Heart left ventricle (tissue), 16 donors: ENCODE results near the gene CCDC92. TPM values are rescaled to one million over a fixed set of nuclear protein-coding genes. Genes with fewer than 3 reads are reported as not detected.

Source experiments
- ATAC-seq, 4 donors: fragments of 200-7000 bp; cut with Tn5 transposase; one replicate each; pipeline ENCODE4 v1.9.1; 2020 to 2022; ENCODE audit warnings: moderate library complexity in 4 of 4, mild to moderate bottlenecking in 3 of 4, moderate number of reproducible peaks in 1 of 4
- DNase-seq, 5 donors: peaks; one replicate each; pipeline ENCODE4 v3.0.0-alpha.2; 2020
- H3K27ac ChIP-seq, 12 donors: fragments of 200-600 bp; sonication (generic) in 4 of 12; one replicate each; pipeline versions ENCODE4 v1.5.0 to v1.8.0; 2016 to 2022; ENCODE audit warnings: mild to moderate bottlenecking in 2 of 12
- H3K27me3 ChIP-seq, 9 donors: fragments of 200-600 bp; sonication (generic) in 2 of 9; one replicate each; pipeline versions ENCODE4 v1.5.1 to v1.8.0; 2016 to 2022; ENCODE audit warnings: mild to moderate bottlenecking in 3 of 9
- H3K36me3 ChIP-seq, 9 donors: fragments of 200-600 bp; sonication (generic) in 2 of 9; one replicate each; pipeline versions ENCODE4 v1.5.0 to v1.8.0; 2018 to 2022; ENCODE audit warnings: mild to moderate bottlenecking in 2 of 9
- H3K4me1 ChIP-seq, 12 donors: fragments of 200-600 bp; sonication (generic) in 4 of 12; one replicate each; pipeline versions ENCODE4 v1.5.0 to v1.8.0; 2016 to 2022; ENCODE audit warnings: mild to moderate bottlenecking in 3 of 12
- H3K4me3 ChIP-seq, 12 donors: fragments of 200-600 bp; sonication (generic) in 4 of 12; one replicate each; pipeline versions ENCODE4 v1.5.0 to v1.8.0; 2017 to 2022; ENCODE audit warnings: mild to moderate bottlenecking in 9 of 12, moderate library complexity in 4 of 12
- H3K9me3 ChIP-seq, 12 donors: fragments of 200-600 bp; sonication (generic) in 4 of 12; one replicate each; pipeline versions ENCODE4 v1.5.0 to v1.8.0; 2016 to 2022; ENCODE audit warnings: mild to moderate bottlenecking in 1 of 12
- POLR2A ChIP-seq, 2 donors: fragments of 450-650 bp; IDR thresholded peaks; one replicate each; pipeline ENCODE4 v1.6.1; 2017; ENCODE audit warnings: antibody characterized with exemption in 2 of 2, mild to moderate bottlenecking in 2 of 2, moderate library complexity in 2 of 2
- WGBS, 4 donors: extraction: QIAGEN DNeasy Blood & Tissue Kit in 2 of 4; methylation state at CpG; one replicate each; pipeline versions ENCODE4 v1.1.5 to v1.1.7; 2013 to 2018; 5-methylcytosine and 5-hydroxymethylcytosine counted together
- intact Hi-C, 10 donors: fragments of 100-400 bp; cut with DNase I; formaldehyde crosslinking; loops; one replicate each; pipeline versions ENCODE4 v1.11.1 to v1.14.2; 2022
- polyA plus RNA-seq, 2 donors: library from polyadenylated mRNA; stranded (reverse); fragments of 200-250 nt; gene quantifications; one replicate each; pipeline ENCODE4 v1.2.3, GENCODE V29; 2013
- total RNA-seq, 9 donors: library from RNA; depleted of rRNA in 2 of 9; stranded (reverse); fragments of >200 nt in 2 of 9; fragmentation: NEBNext Ultra II Directional in 3 of 9; extraction: Animal tissue kit (Norgen Biotek cat#: 25700) in 3 of 9; gene quantifications; one replicate each; pipeline versions ENCODE4 v1.1.0 to v1.2.4, GENCODE V29; 2016 to 2023
- TF ChIP-seq, protein P1 (sequence below), 12 donors: fragments of 200-600 bp; sonication (generic) in 4 of 12; IDR thresholded peaks; one replicate each; pipeline versions ENCODE4 v1.5.0 to v1.8.0; 2018 to 2022; ENCODE audit warnings: antibody characterized with exemption in 12 of 12, mild to moderate bottlenecking in 5 of 12
- donor health status: ischemic (EF 13 %, LVEDD 7.1; RV severe dilation, severe dysfunction).
- donor health status: healthy with polysubstance abuse.
- donor health status: DM: no; HTN: yes; CAD: no.
- donor health status: DM: no; HTN: no; CAD: no.
- donor health status: ischemic (EF 25% LVEDD 6.9; RV normal size, moderate dysfunction).
- donor health status: ischemic (EF 25% LVEDD 5.7; RV mildly dilated, moderate dysfunction).
- donor health status: healthy.
- donor health status: DM: yes; HTN: yes; CAD: no.
- donor health status: ischemic (EF 35%, LVEDD 5.7; RV mildly dilated, moderate dysfunction).
- donor health status: nonischemic (EF 11% LVEDD 7.7; RV severe dilation, severe dysfunction).
- donor health status: DM: yes; HTN: yes; CAD: no.
- donor health status: PGD.
- donor health status: ischemic (EF 29% LVEDD 5.4; RV normal size, mild dysfunction).
- donor health status: nonischemic (EF 23%, LVEDD 6.1; RV moderate dilation, normal function).

The CCDC92 gene
- total and polyA plus RNA-seq, 11 donors, result 37.8 to 86.1 (median 58.1) TPM

GRCh38 chr12:123891516-123892179, 81.0 kb downstream of the CCDC92 start:
- intact Hi-C loops, result loop anchor here in 1 of 10 donors (1.0 kb wide), 1 partner anchor 25 kb away; no protein-coding TSS in a partner anchor
- DNase-seq, result no peak

GRCh38 chr12:123891011-123891410, 81.6 kb downstream of the CCDC92 start:
- ATAC-seq (no peak), DNase-seq (no peak)
- Histone ChIP-seq H3K9me3 (peaks cover 0 to under 1% (median 0%) of the 10 kb centered on the region in 12 donors), H3K4me3 (no peak overlapping the region), H3K36me3 (no peaks in the 10 kb centered on the region), H3K4me1 (no peaks in the 10 kb centered on the region), H3K27me3 (peaks cover 0 to 48% (median 7%) of the 10 kb centered on the region in 9 donors), H3K27ac (no peak overlapping the region)
- WGBS, 4 donors, result 82 to 94% (median 87%) methylated on average over 7 of the region's 7 CpGs
- intact Hi-C loops, result loop anchor here in 1 of 10 donors (1.0 kb wide), 1 partner anchor 25 kb away; no protein-coding TSS in a partner anchor
- no peak for TF ChIP-seq POLR2A (IDR thresholded peaks at IDR 0.05)
- TF ChIP-seq, protein P1, sequence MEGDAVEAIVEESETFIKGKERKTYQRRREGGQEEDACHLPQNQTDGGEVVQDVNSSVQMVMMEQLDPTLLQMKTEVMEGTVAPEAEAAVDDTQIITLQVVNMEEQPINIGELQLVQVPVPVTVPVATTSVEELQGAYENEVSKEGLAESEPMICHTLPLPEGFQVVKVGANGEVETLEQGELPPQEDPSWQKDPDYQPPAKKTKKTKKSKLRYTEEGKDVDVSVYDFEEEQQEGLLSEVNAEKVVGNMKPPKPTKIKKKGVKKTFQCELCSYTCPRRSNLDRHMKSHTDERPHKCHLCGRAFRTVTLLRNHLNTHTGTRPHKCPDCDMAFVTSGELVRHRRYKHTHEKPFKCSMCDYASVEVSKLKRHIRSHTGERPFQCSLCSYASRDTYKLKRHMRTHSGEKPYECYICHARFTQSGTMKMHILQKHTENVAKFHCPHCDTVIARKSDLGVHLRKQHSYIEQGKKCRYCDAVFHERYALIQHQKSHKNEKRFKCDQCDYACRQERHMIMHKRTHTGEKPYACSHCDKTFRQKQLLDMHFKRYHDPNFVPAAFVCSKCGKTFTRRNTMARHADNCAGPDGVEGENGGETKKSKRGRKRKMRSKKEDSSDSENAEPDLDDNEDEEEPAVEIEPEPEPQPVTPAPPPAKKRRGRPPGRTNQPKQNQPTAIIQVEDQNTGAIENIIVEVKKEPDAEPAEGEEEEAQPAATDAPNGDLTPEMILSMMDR (IDR thresholded peaks at IDR 0.05), result no peak

More at GRCh38 chr12:123891516-123892179, 81.0 kb downstream of the CCDC92 start:
- H3K36me3 ChIP-seq, result no peaks in the 10 kb centered on the region
- TF ChIP-seq, protein P1 (IDR thresholded peaks at IDR 0.05), result no peak
- TF ChIP-seq POLR2A (IDR thresholded peaks at IDR 0.05), result no peak
- H3K27ac ChIP-seq, result no peak overlapping the region
- H3K9me3 ChIP-seq, result no peaks in the 10 kb centered on the region
- H3K4me3 ChIP-seq, result no peak overlapping the region
- H3K4me1 ChIP-seq, result no peaks in the 10 kb centered on the region
- H3K27me3 ChIP-seq, result peaks cover 0 to 45% (median 6%) of the 10 kb centered on the region in 9 donors
- ATAC-seq, result no peak
- WGBS, 4 donors, result 58 to 73% (median 65%) methylated on average over 14 to 15 of the region's 15 CpGs

DNA sequence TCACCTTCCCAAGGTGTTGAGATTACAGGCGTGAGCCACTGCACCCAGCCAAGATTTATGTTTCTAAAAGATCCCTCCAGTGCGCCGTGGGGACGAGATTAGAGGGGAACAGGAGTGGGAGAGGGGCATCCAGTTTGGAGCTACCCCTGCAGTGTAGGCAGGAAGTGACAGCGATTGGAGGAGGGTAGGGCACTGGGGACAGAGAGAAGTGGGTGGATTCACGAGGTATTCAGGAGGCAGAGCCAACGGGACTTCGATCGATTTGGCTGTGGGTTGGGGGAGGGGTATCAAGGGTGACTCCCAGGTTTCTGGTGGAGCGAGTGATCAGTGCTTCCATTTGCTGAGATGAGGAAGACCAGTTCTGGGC, 82.1 kb downstream of the CCDC92 start:
- Histone ChIP-seq H3K27me3 (peaks cover 0 to 48% (median 7%) of the 10 kb centered on the region in 9 donors), H3K36me3 (no peaks in the 10 kb centered on the region), H3K9me3 (peaks cover 0 to 5% (median 0%) of the 10 kb centered on the region in 12 donors), H3K27ac (no peak overlapping the region), H3K4me3 (no peak overlapping the region), H3K4me1 (no peaks in the 10 kb centered on the region)
- TF ChIP-seq POLR2A (IDR thresholded peaks at IDR 0.05), result no peak
- TF ChIP-seq, protein P1 (IDR thresholded peaks at IDR 0.05), result no peak
- WGBS, 4 donors, result 56 to 66% (median 64%) methylated on average over 10 of the region's 10 CpGs
- ATAC-seq (no peak), DNase-seq (no peak)
- intact Hi-C loops, result no loop called here

DNA sequence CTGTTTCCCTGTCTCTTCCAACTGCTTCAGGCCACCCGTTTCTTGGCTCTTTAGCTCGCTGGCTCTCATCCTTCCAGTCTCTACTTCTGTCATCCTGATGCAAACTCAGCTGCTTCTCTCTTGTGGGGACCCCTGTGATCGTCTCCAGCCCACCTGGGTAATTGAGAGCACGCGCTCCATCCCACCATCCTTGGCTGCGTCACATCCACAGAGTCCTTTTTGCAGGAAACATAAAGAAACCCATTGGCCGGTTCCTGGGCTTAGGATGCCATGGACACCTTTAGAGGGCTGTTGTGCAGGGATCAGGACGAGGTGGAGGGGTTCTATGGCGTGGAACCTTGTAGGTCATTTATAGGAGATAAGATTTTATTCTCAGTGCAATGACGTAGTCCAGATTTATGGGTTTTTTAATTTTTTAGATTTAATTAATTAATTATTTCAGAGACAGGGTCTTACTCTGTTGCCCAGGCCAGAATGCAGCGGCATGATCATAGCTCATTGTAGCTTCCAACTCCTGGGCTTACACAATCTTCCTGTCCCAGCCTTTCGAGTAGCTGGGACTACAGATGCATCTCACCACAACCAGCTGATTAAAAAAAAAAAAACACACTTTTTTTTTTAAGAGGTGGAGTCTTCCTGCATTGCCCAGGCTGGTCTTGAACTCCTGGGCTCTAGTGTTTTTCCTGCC, 82.6 kb downstream of the CCDC92 start:
- H3K27ac ChIP-seq, result no peak overlapping the region
- intact Hi-C loops, result no loop called here
- H3K4me1 ChIP-seq, result no peaks in the 10 kb centered on the region
- WGBS, 4 donors, result 81 to 88% (median 84%) methylated on average over 12 of the region's 12 CpGs
- H3K27me3 ChIP-seq, result peaks cover 0 to 48% (median 7%) of the 10 kb centered on the region in 9 donors
- peaks cover 0 to 7% (median 0%) of the 10 kb centered on the region in 12 donors for H3K9me3 ChIP-seq
- no peak overlapping the region for H3K4me3 ChIP-seq
- no peak for TF ChIP-seq POLR2A (IDR thresholded peaks at IDR 0.05)
- TF ChIP-seq, protein P1 (IDR thresholded peaks at IDR 0.05), result no peak
- no peak for ATAC-seq
- H3K36me3 ChIP-seq, result no peaks in the 10 kb centered on the region
- DNase-seq, result no peak
